Kidney (tissue), 14 donors: ENCODE measurements around the gene MTAP. TPM values are rescaled to one million over a fixed set of nuclear protein-coding genes. Genes with fewer than 3 reads are reported as not detected.

Source experiments
- DNase-seq, 5 donors: peaks; one replicate each; pipeline ENCODE4 v3.0.0-alpha.2; 2013 to 2020
- FAIRE-seq: peaks from 2 replicates; lab custom pipeline; 2012; peaks lifted over from hg19 to GRCh38; lab: Jason Lieb, UNC
- H3K27ac ChIP-seq, 2 donors: one replicate each; pipeline ENCODE4 v1.7.0; 2013; ENCODE audit warnings: low read depth in 2 of 2, low read length in 2 of 2, inconsistent platforms in 1 of 2
- H3K27me3 ChIP-seq: one replicate; pipeline ENCODE4 v1.7.1; 2013; ENCODE audit warnings: low read length, inconsistent platforms; ENCODE audit not compliant: control insufficient read depth, insufficient read depth
- H3K36me3 ChIP-seq, 3 donors: one replicate each; pipeline versions ENCODE4 v1.7.0 to v1.7.1; 2013; ENCODE audit warnings: low read length in 3 of 3, control low read depth in 1 of 3, inconsistent platforms in 1 of 3; ENCODE audit not compliant: insufficient read depth in 3 of 3, control insufficient read depth in 2 of 3
- H3K4me1 ChIP-seq, 3 donors: one replicate each; pipeline versions ENCODE4 v1.7.0 to v1.7.1; 2013; ENCODE audit warnings: low read length in 3 of 3, inconsistent platforms in 1 of 3, low read depth in 1 of 3; ENCODE audit not compliant: control insufficient read depth in 2 of 3, insufficient read depth in 2 of 3
- H3K4me3 ChIP-seq, 3 donors: one replicate each; pipeline versions ENCODE4 v1.7.0 to v1.8.1; 2013; ENCODE audit warnings: low read length in 3 of 3, control low read depth in 1 of 3, inconsistent platforms in 1 of 3
- H3K9ac ChIP-seq, 3 donors: one replicate each; pipeline versions ENCODE4 v1.7.0 to v1.7.1; 2013; ENCODE audit warnings: low read length in 3 of 3, control low read depth in 1 of 3, inconsistent platforms in 1 of 3
- H3K9me3 ChIP-seq, 3 donors: one replicate each; pipeline versions ENCODE4 v1.7.0 to v1.7.1; 2013; ENCODE audit warnings: low read length in 3 of 3, control low read depth in 1 of 3, inconsistent platforms in 1 of 3; ENCODE audit not compliant: control insufficient read depth in 2 of 3, insufficient read depth in 1 of 3
- intact Hi-C: fragments of 100-400 bp; cut with DNase I; formaldehyde crosslinking; loops from one replicate; pipeline ENCODE4 v1.11.1; 2022
- polyA plus RNA-seq: library from polyadenylated mRNA; stranded (reverse); fragments of 350-450 nt; fragmentation: Illumina TruSeq; extraction: RNeasy Lipid Tissue Mini Kit (QIAGEN cat#74804); gene quantifications from one replicate; pipeline ENCODE4 v1.2.3, GENCODE V29; 2014; ENCODE audit warnings: low read depth, low replicate concordance; ENCODE audit not compliant: insufficient read depth
- total RNA-seq: library from RNA; stranded (reverse); fragmentation: NEBNext Ultra II Directional; extraction: Animal tissue kit (Norgen Biotek cat#: 25700); gene quantifications from one replicate; pipeline ENCODE4 v1.2.1, GENCODE V29; 2021
- TF ChIP-seq, protein P1 (sequence below): IDR thresholded peaks from 3 replicates; pipeline ENCODE4 v1.5.1; 2012; ENCODE audit warnings: mild to moderate bottlenecking, moderate library complexity, borderline replicate concordance; ENCODE audit not compliant: insufficient read depth; ENCODE audit errors: extremely low read depth
- donor health status: control.
- donor health status: control.
- donor health status: control.
- donor health status: control.
- donor health status: control.
- donor health status: DM: yes; HTN: yes; CAD: no.
- donor health status: Normal renal cell carcinoma (clear cell type).

The MTAP gene
- total and polyA plus RNA-seq, 2 donors from 2014 or later, result 11.2 to 42.4 TPM

GRCh38 chr9:21854594-21854993, 52.2 kb downstream of the MTAP start:
- DNase-seq, result peak in 3 of 5 donors; percentile 11 to 70 (median 18)
- TF ChIP-seq, protein P1, sequence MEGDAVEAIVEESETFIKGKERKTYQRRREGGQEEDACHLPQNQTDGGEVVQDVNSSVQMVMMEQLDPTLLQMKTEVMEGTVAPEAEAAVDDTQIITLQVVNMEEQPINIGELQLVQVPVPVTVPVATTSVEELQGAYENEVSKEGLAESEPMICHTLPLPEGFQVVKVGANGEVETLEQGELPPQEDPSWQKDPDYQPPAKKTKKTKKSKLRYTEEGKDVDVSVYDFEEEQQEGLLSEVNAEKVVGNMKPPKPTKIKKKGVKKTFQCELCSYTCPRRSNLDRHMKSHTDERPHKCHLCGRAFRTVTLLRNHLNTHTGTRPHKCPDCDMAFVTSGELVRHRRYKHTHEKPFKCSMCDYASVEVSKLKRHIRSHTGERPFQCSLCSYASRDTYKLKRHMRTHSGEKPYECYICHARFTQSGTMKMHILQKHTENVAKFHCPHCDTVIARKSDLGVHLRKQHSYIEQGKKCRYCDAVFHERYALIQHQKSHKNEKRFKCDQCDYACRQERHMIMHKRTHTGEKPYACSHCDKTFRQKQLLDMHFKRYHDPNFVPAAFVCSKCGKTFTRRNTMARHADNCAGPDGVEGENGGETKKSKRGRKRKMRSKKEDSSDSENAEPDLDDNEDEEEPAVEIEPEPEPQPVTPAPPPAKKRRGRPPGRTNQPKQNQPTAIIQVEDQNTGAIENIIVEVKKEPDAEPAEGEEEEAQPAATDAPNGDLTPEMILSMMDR, result no peak
- intact Hi-C loops, result no loop called here
- H3K9me3 ChIP-seq, result no peaks in the 10 kb centered on the region
- H3K27me3 ChIP-seq, result no peaks in the 10 kb centered on the region
- H3K4me3 ChIP-seq, result no peak overlapping the region
- H3K4me1 ChIP-seq, result no peaks in the 10 kb centered on the region
- no peak for FAIRE-seq
- H3K36me3 ChIP-seq, result peaks cover 2 to 15% (median 9%) of the 10 kb centered on the region in 3 donors
- H3K9ac ChIP-seq, result no peak overlapping the region
- H3K27ac ChIP-seq, result peak overlapping the region in 1 of 2 donors; percentile 44

DNA sequence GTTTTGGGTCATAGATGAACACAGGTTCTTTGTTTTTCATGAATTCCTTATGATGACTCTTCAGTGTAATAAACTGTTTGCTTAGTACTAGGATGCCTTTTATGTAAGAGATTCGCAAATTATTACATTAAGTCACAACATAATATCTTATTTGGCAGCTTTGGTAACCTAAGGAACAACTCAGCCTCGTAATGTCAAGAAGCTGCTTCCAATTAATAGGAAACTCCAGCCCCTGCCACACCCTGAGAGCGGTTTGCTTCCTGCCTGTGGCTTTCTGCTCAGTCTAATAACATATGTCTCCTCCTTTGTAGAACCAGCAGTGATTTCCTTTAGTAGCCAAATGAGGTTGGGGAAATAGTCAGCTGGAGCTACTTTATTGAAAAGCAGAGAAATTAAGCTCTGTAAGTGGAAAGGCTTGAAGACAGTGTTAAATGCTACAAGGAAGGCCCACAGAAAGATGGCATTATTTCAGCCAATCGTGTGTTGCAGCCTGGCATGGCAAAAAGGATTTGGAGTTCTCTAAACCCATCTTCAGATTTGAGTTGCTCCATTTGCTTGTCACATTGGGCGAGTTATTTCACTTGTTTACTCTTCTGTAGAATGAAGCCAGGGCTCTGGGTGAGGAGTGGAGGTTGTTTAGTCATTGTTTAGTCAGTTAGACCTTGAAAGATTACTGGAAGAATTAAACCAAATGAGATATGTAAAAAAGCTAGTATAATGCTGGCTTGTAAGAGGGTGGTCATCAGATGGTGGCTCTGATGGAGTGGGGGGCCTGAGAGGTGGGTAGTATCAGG, 54.1 kb downstream of the MTAP start:
- Histone ChIP-seq H3K36me3 (peaks cover 4 to 18% (median 13%) of the 10 kb centered on the region in 3 donors), H3K9ac (no peak overlapping the region)

DNA sequence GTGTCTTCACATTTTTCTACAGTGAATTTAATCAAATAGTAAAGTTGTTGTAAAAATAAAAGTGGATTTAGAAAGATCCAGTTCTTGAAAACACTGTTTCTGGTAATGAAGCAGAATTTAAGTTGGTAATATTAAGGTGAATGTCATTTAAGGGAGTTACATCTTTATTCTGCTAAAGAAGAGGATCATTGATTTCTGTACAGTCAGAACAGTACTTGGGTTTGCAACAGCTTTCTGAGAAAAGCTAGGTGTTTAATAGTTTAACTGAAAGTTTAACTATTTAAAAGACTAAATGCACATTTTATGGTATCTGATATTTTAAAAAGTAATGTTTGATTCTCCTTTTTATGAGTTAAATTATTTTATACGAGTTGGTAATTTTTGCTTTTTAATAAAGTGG, 60.4 kb downstream of the MTAP start:
- intact Hi-C loops, result no loop called here
- no peak overlapping the region for H3K9ac ChIP-seq
- TF ChIP-seq, protein P1, result no peak
- no peak overlapping the region for H3K27ac ChIP-seq
- H3K36me3 ChIP-seq, result peaks cover 5 to 18% (median 7%) of the 10 kb centered on the region in 3 donors
- FAIRE-seq (no peak), DNase-seq (no peak)
- H3K27me3 ChIP-seq, result no peaks in the 10 kb centered on the region
- no peaks in the 10 kb centered on the region for H3K4me1 ChIP-seq
- no peaks in the 10 kb centered on the region for H3K9me3 ChIP-seq
- no peak overlapping the region for H3K4me3 ChIP-seq

More for the DNA sequence above, 54.1 kb downstream of the MTAP start:
- no peaks in the 10 kb centered on the region for H3K27me3 ChIP-seq
- intact Hi-C loops, result no loop called here
- H3K27ac ChIP-seq, result no peak overlapping the region
- no peaks in the 10 kb centered on the region for H3K4me1 ChIP-seq
- TF ChIP-seq, protein P1, result no peak
- no peak overlapping the region for H3K4me3 ChIP-seq
- no peaks in the 10 kb centered on the region for H3K9me3 ChIP-seq
- no peak for FAIRE-seq
- no peak for DNase-seq
